GM20431 (cell line): ENCODE data around the gene FAM47E.

Experiments
- in situ Hi-C: fragments of 300-500 bp; cut with MseI, MboI; formaldehyde crosslinking; loops from one replicate; pipeline ENCODE4 v1.15.0; 2020; ENCODE audit warnings: low sequenced_read_pairs; ENCODE audit not compliant: unreplicated experiment

FAM47E gene

GRCh38 chr4:76293772-76294171 lies 42.3 kb downstream of the FAM47E start:
- in situ Hi-C loops, result no loop called here

- in situ Hi-C loops, result no loop called here
Measured at GRCh38 chr4:76296286-76296820, 44.8 kb downstream of the FAM47E start.

GRCh38 chr4:76298227-76298626 lies 46.7 kb downstream of the FAM47E start:
- in situ Hi-C loops, result no loop called here

- in situ Hi-C loops, result no loop called here
Measured at GRCh38 chr4:76300012-76300411, 48.5 kb downstream of the FAM47E start.

- in situ Hi-C loops, result no loop called here
Measured at GRCh38 chr4:76301068-76301774, 49.7 kb downstream of the FAM47E start.

- in situ Hi-C loops, result no loop called here
Measured at GRCh38 chr4:76301775-76302162, 50.2 kb downstream of the FAM47E start.

- in situ Hi-C loops, result no loop called here
Measured at GRCh38 chr4:76302826-76303438, 51.4 kb downstream of the FAM47E start.

- in situ Hi-C loops, result no loop called here
Measured at GRCh38 chr4:76305033-76305687, 53.6 kb downstream of the FAM47E start.

GRCh38 chr4:76305971-76306881 lies 54.7 kb downstream of the FAM47E start, which contains the start of gene STBD1:
TSS of gene STBD1 (plus strand) at chr4:76306733. CDS start at chr4:76306770, 37 bp downstream.
- in situ Hi-C loops, result no loop called here

- in situ Hi-C loops, result no loop called here
Measured at GRCh38 chr4:76306882-76307659, 55.5 kb downstream of the FAM47E start.

- in situ Hi-C loops, result no loop called here
Measured at GRCh38 chr4:76307660-76308014, 56.1 kb downstream of the FAM47E start.

- in situ Hi-C loops, result no loop called here
Measured at GRCh38 chr4:76308548-76308947, 57.0 kb downstream of the FAM47E start.

- in situ Hi-C loops, result no loop called here
Measured at GRCh38 chr4:76309939-76310550, 58.5 kb downstream of the FAM47E start.

- in situ Hi-C loops, result no loop called here
Measured at GRCh38 chr4:76310683-76311082, 59.2 kb downstream of the FAM47E start.

GRCh38 chr4:76311896-76312331 lies 60.4 kb downstream of the FAM47E start:
- in situ Hi-C loops, result no loop called here

- in situ Hi-C loops, result no loop called here
Measured at GRCh38 chr4:76312457-76312856, 60.9 kb downstream of the FAM47E start.

- in situ Hi-C loops, result no loop called here
Measured at GRCh38 chr4:76313547-76313946, 62.0 kb downstream of the FAM47E start.

- in situ Hi-C loops, result no loop called here
Measured at GRCh38 chr4:76315267-76315918, 63.9 kb downstream of the FAM47E start.
